GM12878 (cell line): ENCODE data around the gene FRK. TPM values are rescaled to one million over a fixed set of nuclear protein-coding genes. Genes with fewer than 3 reads are reported as not detected.

Experiments
- ATAC-seq: fragments of 200-7000 bp; cut with Tn5 transposase; 3 replicates; pipeline ENCODE4 v1.9.1; 2020; ENCODE audit warnings: mild to moderate bottlenecking, moderate library complexity
- BruUV-seq: library from RNA; stranded (reverse); fragments of 400-500 nt; replicated peaks from 2 replicates; lab custom pipeline; 2021; lab: Mats Ljungman, UMichigan
- CTCF ChIA-PET: fragments of 300-600 bp; sonication (Branson Sonifier 250); formaldehyde crosslinking; extraction: SDS; loops from one replicate; lab custom pipeline; 2021; ENCODE audit warnings: inconsistent platforms; lab: Yijun Ruan, JAX
- POLR2A ChIA-PET: fragments of 350-600 bp; formaldehyde crosslinking; extraction: SDS; loops from one replicate; lab custom pipeline; 2021; ENCODE audit warnings: inconsistent platforms; lab: Charles Lee
- RAD21 ChIA-PET: fragments of 300-600 bp; sonication (Branson Sonifier 250); formaldehyde crosslinking; loops from one replicate; lab custom pipeline; 2023; ENCODE audit warnings: antibody characterized with exemption; ENCODE audit not compliant: unreplicated experiment; lab: Charles Lee
- SMC1A ChIA-PET: fragments of 300-600 bp; sonication (Branson Sonifier 250); formaldehyde crosslinking; loops from one replicate; lab custom pipeline; 2023; ENCODE audit not compliant: unreplicated experiment, uncharacterized antibody; lab: Charles Lee
- DNase-seq: peaks from one replicate; pipeline ENCODE4 v3.0.0-alpha.2; 2011; ENCODE audit warnings: low read depth, low spot score
- FAIRE-seq: peaks from 3 replicates; lab custom pipeline; 2011; peaks lifted over from hg19 to GRCh38; lab: Jason Lieb, UNC
- H2AFZ ChIP-seq: 2 replicates; pipeline ENCODE4 v1.6.0; 2011; ENCODE audit warnings: low read depth, low read length, control low read depth; ENCODE audit not compliant: control insufficient read depth
- H3K27ac ChIP-seq: 2 replicates; pipeline ENCODE4 v1.5.1; 2011; ENCODE audit warnings: control low read depth; ENCODE audit not compliant: control insufficient read depth, insufficient read depth
- H3K27me3 ChIP-seq, 2 experiments: replicated peaks in 1 of 2; 2 replicates each; pipeline versions ENCODE4 v1.6.0 to v1.6.1; 2011; ENCODE audit warnings: low read length in 1 of 2; ENCODE audit not compliant: control insufficient read depth in 2 of 2, insufficient read depth in 2 of 2
- H3K36me3 ChIP-seq, 2 experiments: 2 replicates each; pipeline ENCODE4 v1.5.1; 2011; ENCODE audit warnings: low read length in 1 of 2; ENCODE audit not compliant: control insufficient read depth in 2 of 2, insufficient read depth in 2 of 2
- H3K4me1 ChIP-seq: 2 replicates; pipeline ENCODE4 v1.6.1; 2011; ENCODE audit warnings: mild to moderate bottlenecking, low read length, moderate library complexity, mixed read lengths; ENCODE audit not compliant: control insufficient read depth, insufficient read depth
- H3K4me2 ChIP-seq: 2 replicates; pipeline ENCODE4 v1.6.0; 2011; ENCODE audit warnings: control low read depth; ENCODE audit not compliant: control insufficient read depth, insufficient read depth
- H3K4me3 ChIP-seq: fragments of 200-600 bp; sonication (generic); 2 replicates; pipeline ENCODE4 v1.5.1; 2016
- H3K79me2 ChIP-seq: 2 replicates; pipeline ENCODE4 v1.6.0; 2011; ENCODE audit warnings: low read length; ENCODE audit not compliant: control insufficient read depth, insufficient read depth
- H3K9ac ChIP-seq: 2 replicates; pipeline ENCODE4 v1.8.0; 2011; ENCODE audit warnings: low read length, control low read depth, mixed read lengths; ENCODE audit not compliant: control insufficient read depth, insufficient read depth
- H3K9me3 ChIP-seq: replicated peaks from 3 replicates; pipeline ENCODE4 v1.5.1; 2011; ENCODE audit warnings: mild to moderate bottlenecking, low read length; ENCODE audit not compliant: control insufficient read depth, insufficient read depth
- H4K20me1 ChIP-seq: 2 replicates; pipeline ENCODE4 v1.6.0; 2011; ENCODE audit not compliant: control insufficient read depth, insufficient read depth
- DPF2 ChIP-seq: fragments of 450-650 bp; IDR thresholded peaks from 2 replicates; pipeline ENCODE4 v1.6.1; 2017; ENCODE audit warnings: mild to moderate bottlenecking
- EZH2 ChIP-seq: IDR thresholded peaks from 2 replicates; pipeline ENCODE4 v1.6.1; 2012; ENCODE audit warnings: low read depth, mild to moderate bottlenecking, control low read depth, inconsistent platforms, low read length, borderline replicate concordance; ENCODE audit not compliant: control insufficient read depth
- MTA2 ChIP-seq: fragments of 450-650 bp; IDR thresholded peaks from 2 replicates; pipeline ENCODE4 v1.6.1; 2016; ENCODE audit warnings: low read depth, mild to moderate bottlenecking, moderate library complexity
- PRDM15 ChIP-seq: fragments of 450-650 bp; formaldehyde crosslinking; IDR thresholded peaks from 2 replicates; pipeline ENCODE4 v1.4.0; 2020; ENCODE audit warnings: mild to moderate bottlenecking, moderate library complexity
- RB1 ChIP-seq: fragments of 450-650 bp; formaldehyde crosslinking; IDR thresholded peaks from 2 replicates; pipeline ENCODE4 v1.6.1; 2017; ENCODE audit warnings: mild to moderate bottlenecking, borderline replicate concordance
- RFX5 ChIP-seq: IDR thresholded peaks from 2 replicates; pipeline ENCODE4 v1.6.1; 2011; ENCODE audit warnings: low read depth, low read length, improper control_type of control experiment
- SMC3 ChIP-seq: IDR thresholded peaks from 2 replicates; pipeline ENCODE4 v1.6.1; 2011; ENCODE audit warnings: low read length, improper control_type of control experiment, borderline replicate concordance
- SPI1 ChIP-seq: IDR thresholded peaks from 2 replicates; pipeline ENCODE4 v1.6.1; 2011; ENCODE audit warnings: low read depth, mild to moderate bottlenecking, low read length, moderate library complexity, borderline replicate concordance; ENCODE audit not compliant: insufficient read depth
- TARDBP ChIP-seq: IDR thresholded peaks from 2 replicates; pipeline ENCODE4 v1.6.1; 2016; ENCODE audit warnings: borderline replicate concordance
- WGBS: methylation state at CpG from one replicate; pipeline ENCODE4 v1.1.6; 2016; ENCODE audit warnings: low lambda C conversion rate; ENCODE audit not compliant: insufficient replicate concordance, insufficient coverage; ENCODE audit errors: missing lambda C conversion rate; 5-methylcytosine and 5-hydroxymethylcytosine counted together
- in situ Hi-C: fragments of 300-500 bp; cut with MboI; formaldehyde crosslinking; loops from 9 replicates; pipeline ENCODE4 v1.14.3; 2018; ENCODE audit warnings: mixed read lengths
- intact Hi-C: fragments of 100-400 bp; cut with micrococcal nuclease; formaldehyde crosslinking; loops from one replicate; pipeline ENCODE4 v1.14.2; 2022; ENCODE audit not compliant: unreplicated experiment
- polyA plus RNA-seq, 11 experiments: library from polyadenylated mRNA; depleted of rRNA in 4 of 11; unstranded in 6 of 11; stranded (reverse) in 5 of 11; fragments of >200 nt; fragmentation: Nextera tagmentation in 4 of 11; fragmentation: Illumina TruSeq in 1 of 11; extraction: Ambion mirVana in 4 of 11; extraction: Trizol in 1 of 11; gene quantifications; 1 replicate in 1 of 11; 2 replicates in 10 of 11; pipeline versions ENCODE4 v1.2.1 to v1.2.3, GENCODE V29; 2011 to 2016; ENCODE audit warnings: inconsistent platforms in 2 of 11, missing spikeins in 2 of 11, low read depth in 1 of 11
- total RNA-seq, 4 experiments: library from RNA; depleted of rRNA in 3 of 4; stranded (reverse); fragments of >200 nt in 3 of 4; fragmentation: Illumina TruSeq in 1 of 4; extraction: Trizol in 1 of 4; gene quantifications; 2 replicates each; pipeline versions ENCODE4 v1.2.1 to v1.2.3, GENCODE V29; 2013 to 2021
- TF ChIP-seq, protein P1 (sequence below): IDR thresholded peaks from 2 replicates; pipeline ENCODE4 v1.6.1; 2012; ENCODE audit warnings: improper control_type of control experiment, low read depth, low read length; ENCODE audit not compliant: insufficient replicate concordance

FRK gene
- total and polyA plus RNA-seq, 10 of the 15 experiments (the other 5 are each of a cell fraction or from before 2014, with no cell fraction given), result 0.29 to 2.4 (median 1.2) TPM

DNA sequence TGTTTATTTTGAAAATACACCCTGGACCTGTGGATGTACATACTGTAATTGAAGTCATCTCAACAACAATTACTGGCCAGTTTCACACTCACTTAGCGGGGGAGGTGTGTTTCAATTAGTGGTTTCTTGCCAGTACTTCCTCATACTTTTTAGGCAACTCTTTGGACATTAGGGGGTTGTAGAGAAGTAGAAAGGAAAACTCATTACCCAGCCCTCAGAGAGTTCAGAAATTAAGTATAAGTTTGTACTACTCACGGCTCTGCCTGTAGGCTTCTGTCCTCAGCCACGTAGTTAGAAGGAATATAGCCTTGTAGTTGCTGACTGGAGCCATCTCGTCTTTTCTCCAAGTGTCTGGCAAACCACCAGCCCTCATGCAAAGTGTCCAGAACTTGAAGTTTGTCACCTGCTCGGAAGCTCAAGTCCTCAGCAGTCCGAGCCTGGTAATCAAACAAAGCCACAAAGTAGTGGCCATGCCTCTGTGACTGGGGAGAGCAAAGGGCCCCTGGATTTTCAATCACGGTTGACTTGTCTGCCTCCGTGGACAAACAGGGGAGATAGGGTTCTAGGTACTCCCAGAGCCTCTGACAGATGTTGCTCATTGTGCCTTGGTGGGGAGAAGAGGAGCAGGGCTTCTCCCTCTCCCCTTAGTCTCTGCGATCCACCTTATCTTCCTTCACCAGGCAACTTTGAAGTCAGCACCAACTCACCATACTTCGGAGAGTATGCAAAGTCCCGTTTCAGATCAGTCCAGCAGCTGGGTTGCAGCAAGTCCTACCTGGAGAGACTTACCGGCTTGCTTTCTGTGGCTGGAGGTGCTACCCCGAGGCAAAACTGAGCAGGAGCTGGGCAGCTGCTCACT, 749 bp downstream of the FRK start:
- ChIA-PET RAD21 (interaction anchor here (0.8 to 4.8 kb wide), 12 partner anchors 26 to 51 kb away, joined by 3 to 50 read pairs (median 5); partner anchors contain the start of gene NT5DC1), POLR2A (interaction anchor here (0.6 to 1.4 kb wide), 13 partner anchors 11 to 160 kb away, joined by 3 to 5 read pairs (median 4); partner anchors contain the start of gene NT5DC1), CTCF (interaction anchor here (1.4 to 3.3 kb wide), 10 partner anchors 10 to 52 kb away, joined by 4 to 26 read pairs (median 8); no protein-coding TSS in a partner anchor), SMC1A (interaction anchor here (1.3 to 5.3 kb wide), 16 partner anchors 8 to 56 kb away, joined by 3 to 54 read pairs (median 7); no protein-coding TSS in a partner anchor)
- H3K4me1 ChIP-seq, result peaks cover 11% of the 10 kb centered on the region
- H4K20me1 ChIP-seq, result no peaks in the 10 kb centered on the region
- ATAC-seq, result peak; percentile 86
- in situ Hi-C loops, result no loop called here
- H3K79me2 ChIP-seq, result no peaks in the 10 kb centered on the region
- intact Hi-C loops, result no loop called here
- no peak overlapping the region for H3K9ac ChIP-seq
- 53% methylated on average over 13 of the region's 13 CpGs for WGBS
- no peak overlapping the region; the same call in 1 of the 2 replicates for H2AFZ ChIP-seq
- H3K9me3 ChIP-seq, result no peaks in the 10 kb centered on the region; the same call in 2 of the 3 replicates
- no peaks in the 10 kb centered on the region; a peak in 1 of 4 replicates for H3K36me3 ChIP-seq
- H3K4me3 ChIP-seq, result no peak overlapping the region
- FAIRE-seq, result no peak
- no peaks in the 10 kb centered on the region for H3K27me3 ChIP-seq
- DNase-seq, result peak; percentile 62
- no TSS peak for BruUV-seq
- peak overlapping the region; percentile 11; the same call in 1 of the 2 replicates for H3K4me2 ChIP-seq
- no peak overlapping the region for H3K27ac ChIP-seq
- TF ChIP-seq, protein P1, sequence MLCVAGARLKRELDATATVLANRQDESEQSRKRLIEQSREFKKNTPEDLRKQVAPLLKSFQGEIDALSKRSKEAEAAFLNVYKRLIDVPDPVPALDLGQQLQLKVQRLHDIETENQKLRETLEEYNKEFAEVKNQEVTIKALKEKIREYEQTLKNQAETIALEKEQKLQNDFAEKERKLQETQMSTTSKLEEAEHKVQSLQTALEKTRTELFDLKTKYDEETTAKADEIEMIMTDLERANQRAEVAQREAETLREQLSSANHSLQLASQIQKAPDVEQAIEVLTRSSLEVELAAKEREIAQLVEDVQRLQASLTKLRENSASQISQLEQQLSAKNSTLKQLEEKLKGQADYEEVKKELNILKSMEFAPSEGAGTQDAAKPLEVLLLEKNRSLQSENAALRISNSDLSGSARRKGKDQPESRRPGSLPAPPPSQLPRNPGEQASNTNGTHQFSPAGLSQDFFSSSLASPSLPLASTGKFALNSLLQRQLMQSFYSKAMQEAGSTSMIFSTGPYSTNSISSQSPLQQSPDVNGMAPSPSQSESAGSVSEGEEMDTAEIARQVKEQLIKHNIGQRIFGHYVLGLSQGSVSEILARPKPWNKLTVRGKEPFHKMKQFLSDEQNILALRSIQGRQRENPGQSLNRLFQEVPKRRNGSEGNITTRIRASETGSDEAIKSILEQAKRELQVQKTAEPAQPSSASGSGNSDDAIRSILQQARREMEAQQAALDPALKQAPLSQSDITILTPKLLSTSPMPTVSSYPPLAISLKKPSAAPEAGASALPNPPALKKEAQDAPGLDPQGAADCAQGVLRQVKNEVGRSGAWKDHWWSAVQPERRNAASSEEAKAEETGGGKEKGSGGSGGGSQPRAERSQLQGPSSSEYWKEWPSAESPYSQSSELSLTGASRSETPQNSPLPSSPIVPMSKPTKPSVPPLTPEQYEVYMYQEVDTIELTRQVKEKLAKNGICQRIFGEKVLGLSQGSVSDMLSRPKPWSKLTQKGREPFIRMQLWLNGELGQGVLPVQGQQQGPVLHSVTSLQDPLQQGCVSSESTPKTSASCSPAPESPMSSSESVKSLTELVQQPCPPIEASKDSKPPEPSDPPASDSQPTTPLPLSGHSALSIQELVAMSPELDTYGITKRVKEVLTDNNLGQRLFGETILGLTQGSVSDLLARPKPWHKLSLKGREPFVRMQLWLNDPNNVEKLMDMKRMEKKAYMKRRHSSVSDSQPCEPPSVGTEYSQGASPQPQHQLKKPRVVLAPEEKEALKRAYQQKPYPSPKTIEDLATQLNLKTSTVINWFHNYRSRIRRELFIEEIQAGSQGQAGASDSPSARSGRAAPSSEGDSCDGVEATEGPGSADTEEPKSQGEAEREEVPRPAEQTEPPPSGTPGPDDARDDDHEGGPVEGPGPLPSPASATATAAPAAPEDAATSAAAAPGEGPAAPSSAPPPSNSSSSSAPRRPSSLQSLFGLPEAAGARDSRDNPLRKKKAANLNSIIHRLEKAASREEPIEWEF, result peak; percentile 8
- TF ChIP-seq RB1 (no peak), EZH2 (no peak), DPF2 (peak; percentile 63; the same call in 1 of the 2 replicates), MTA2 (peak; percentile 98), RFX5 (no peak), SPI1 (peak; percentile 26; the same call in 1 of the 2 replicates), SMC3 (no peak), TARDBP (no peak), PRDM15 (CRISPR knock-in tag) (no peak)
